ENCODE measurements around the gene CSTF1.
"Not testable (repeated sequence)": the region's sequence is repeated elsewhere in the genome, so short reads cannot be mapped to it uniquely, and the experiment has no call there.

Gene CSTF1

DNA sequence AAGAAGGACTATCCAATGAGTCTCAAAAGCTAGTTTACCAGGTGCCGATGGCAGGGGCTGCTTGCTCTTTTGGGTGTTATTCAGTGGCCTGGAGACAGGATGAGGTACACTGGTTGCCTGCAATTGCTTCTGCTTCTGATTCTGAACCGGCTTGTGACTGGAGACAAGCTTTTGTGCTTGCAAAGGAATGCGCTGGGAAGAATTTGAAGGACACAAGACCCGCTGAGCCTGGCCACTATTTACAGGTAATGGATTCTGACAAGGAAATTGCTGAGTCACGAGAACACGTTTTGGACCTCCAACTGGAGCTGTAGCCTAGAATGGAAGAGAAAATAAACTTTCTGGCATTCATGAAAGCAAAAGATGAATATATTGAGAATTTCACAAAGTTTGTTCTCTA lies 6.2 kb upstream of the CSTF1 start:
- H3K4me1 ChIP-seq (ENCODE audit: control insufficient read depth, low read length) = peaks cover 15% of the 10 kb centered on the region
- TF ChIP-seq, protein P1, sequence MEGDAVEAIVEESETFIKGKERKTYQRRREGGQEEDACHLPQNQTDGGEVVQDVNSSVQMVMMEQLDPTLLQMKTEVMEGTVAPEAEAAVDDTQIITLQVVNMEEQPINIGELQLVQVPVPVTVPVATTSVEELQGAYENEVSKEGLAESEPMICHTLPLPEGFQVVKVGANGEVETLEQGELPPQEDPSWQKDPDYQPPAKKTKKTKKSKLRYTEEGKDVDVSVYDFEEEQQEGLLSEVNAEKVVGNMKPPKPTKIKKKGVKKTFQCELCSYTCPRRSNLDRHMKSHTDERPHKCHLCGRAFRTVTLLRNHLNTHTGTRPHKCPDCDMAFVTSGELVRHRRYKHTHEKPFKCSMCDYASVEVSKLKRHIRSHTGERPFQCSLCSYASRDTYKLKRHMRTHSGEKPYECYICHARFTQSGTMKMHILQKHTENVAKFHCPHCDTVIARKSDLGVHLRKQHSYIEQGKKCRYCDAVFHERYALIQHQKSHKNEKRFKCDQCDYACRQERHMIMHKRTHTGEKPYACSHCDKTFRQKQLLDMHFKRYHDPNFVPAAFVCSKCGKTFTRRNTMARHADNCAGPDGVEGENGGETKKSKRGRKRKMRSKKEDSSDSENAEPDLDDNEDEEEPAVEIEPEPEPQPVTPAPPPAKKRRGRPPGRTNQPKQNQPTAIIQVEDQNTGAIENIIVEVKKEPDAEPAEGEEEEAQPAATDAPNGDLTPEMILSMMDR (IDR thresholded peaks at IDR 0.05; ENCODE audit: low read depth, low read length, poor library complexity, severe bottlenecking) = no peak
- TF ChIP-seq EZH2phosphoT487 (IDR thresholded peaks at IDR 0.05; ENCODE audit: borderline replicate concordance, low read length) = no peak
- 0 out of 2 replicates have a peak, but pooled peaks cover 3% of the 10 kb centered on the region for H3F3A ChIP-seq (ENCODE audit: control insufficient read depth, insufficient read depth)
- peaks cover 91% of the 10 kb centered on the region for H3K79me2 ChIP-seq (ENCODE audit: control insufficient read depth, low read length)
- no peak overlapping the region for H3K27ac ChIP-seq (ENCODE audit: low read depth, low read length)
- H3K4me2 ChIP-seq (ENCODE audit: low read length) = no peak overlapping the region
- H3K27me3 ChIP-seq (ENCODE audit: control insufficient read depth, low read length) = no peaks in the 10 kb centered on the region
- peaks cover 97% of the 10 kb centered on the region for H3K36me3 ChIP-seq (ENCODE audit: control insufficient read depth, low read length)
- 0 out of 2 replicates have a peak, but pooled peaks cover 3% of the 10 kb centered on the region for H4K20me1 ChIP-seq (ENCODE audit: control insufficient read depth, insufficient read depth, low read depth, low read length)
- no peaks in the 10 kb centered on the region for H3K9me2 ChIP-seq (replicated peaks; ENCODE audit: control insufficient read depth, low read length)
- H3K4me3 ChIP-seq (ENCODE audit: low read length) = no peak overlapping the region
- no peaks in the 10 kb centered on the region for H3K9me3 ChIP-seq (ENCODE audit: control insufficient read depth, insufficient read depth, low read length)

GRCh38 chr20:56388882-56389281 lies 3.6 kb upstream of the CSTF1 start:
- Histone ChIP-seq H3K4me2 (ENCODE audit: low read length) (peak overlapping the region; percentile 7; the same call in 1 of the 2 replicates), H3K9me3 (ENCODE audit: control insufficient read depth, insufficient read depth, low read length) (no peaks in the 10 kb centered on the region), H3K36me3 (ENCODE audit: control insufficient read depth, low read length) (peaks cover 89% of the 10 kb centered on the region), H3K27me3 (ENCODE audit: control insufficient read depth, low read length) (no peaks in the 10 kb centered on the region), H4K20me1 (ENCODE audit: control insufficient read depth, insufficient read depth, low read depth, low read length) (peaks cover 9% of the 10 kb centered on the region; the same call in 1 of the 2 replicates), H3F3A (ENCODE audit: control insufficient read depth, insufficient read depth) (0 out of 2 replicates have a peak, but pooled peaks cover 3% of the 10 kb centered on the region), H3K27ac (ENCODE audit: low read depth, low read length) (no peak overlapping the region), H3K4me3 (ENCODE audit: low read length) (no peak overlapping the region), H3K9me2 (replicated peaks; ENCODE audit: control insufficient read depth, low read length) (no peaks in the 10 kb centered on the region), H3K4me1 (ENCODE audit: control insufficient read depth, low read length) (peaks cover 22% of the 10 kb centered on the region), H3K79me2 (ENCODE audit: control insufficient read depth, low read length) (peaks cover 94% of the 10 kb centered on the region)
- TF ChIP-seq, protein P1 (IDR thresholded peaks at IDR 0.05; ENCODE audit: low read depth, low read length, poor library complexity, severe bottlenecking) = no peak
- no peak for TF ChIP-seq EZH2phosphoT487 (IDR thresholded peaks at IDR 0.05; ENCODE audit: borderline replicate concordance, low read length)

GRCh38 chr20:56389807-56390206 lies 2.6 kb upstream of the CSTF1 start:
- H3K4me1 ChIP-seq (ENCODE audit: control insufficient read depth, low read length) = peaks cover 31% of the 10 kb centered on the region
- H3K27me3 ChIP-seq (ENCODE audit: control insufficient read depth, low read length) = no peaks in the 10 kb centered on the region
- peaks cover 94% of the 10 kb centered on the region for H3K79me2 ChIP-seq (ENCODE audit: control insufficient read depth, low read length)
- H3K4me3 ChIP-seq (ENCODE audit: low read length) = no peak overlapping the region
- H3K9me3 ChIP-seq (ENCODE audit: control insufficient read depth, insufficient read depth, low read length) = no peaks in the 10 kb centered on the region
- H3K9me2 ChIP-seq (replicated peaks; ENCODE audit: control insufficient read depth, low read length) = no peaks in the 10 kb centered on the region
- no peak overlapping the region for H3K27ac ChIP-seq (ENCODE audit: low read depth, low read length)
- TF ChIP-seq, protein P1 (IDR thresholded peaks at IDR 0.05; ENCODE audit: low read depth, low read length, poor library complexity, severe bottlenecking) = no peak
- TF ChIP-seq EZH2phosphoT487 (IDR thresholded peaks at IDR 0.05; ENCODE audit: borderline replicate concordance, low read length) = no peak
- peaks cover 89% of the 10 kb centered on the region for H3K36me3 ChIP-seq (ENCODE audit: control insufficient read depth, low read length)
- peak overlapping the region; percentile 72 for H3K4me2 ChIP-seq (ENCODE audit: low read length)
- H3F3A ChIP-seq (ENCODE audit: control insufficient read depth, insufficient read depth) = 0 out of 2 replicates have a peak, but pooled peaks cover 3% of the 10 kb centered on the region
- peaks cover 9% of the 10 kb centered on the region; the same call in 1 of the 2 replicates for H4K20me1 ChIP-seq (ENCODE audit: control insufficient read depth, insufficient read depth, low read depth, low read length)

- peaks cover 95% of the 10 kb centered on the region for H3K79me2 ChIP-seq (ENCODE audit: control insufficient read depth, low read length)
- H3K36me3 ChIP-seq (ENCODE audit: control insufficient read depth, low read length) = peaks cover 89% of the 10 kb centered on the region
- not testable (repeated sequence) for H3K9me3 ChIP-seq (ENCODE audit: control insufficient read depth, insufficient read depth, low read length); H3F3A ChIP-seq (ENCODE audit: control insufficient read depth, insufficient read depth); H3K9me2 ChIP-seq (replicated peaks; ENCODE audit: control insufficient read depth, low read length); H3K27me3 ChIP-seq (ENCODE audit: control insufficient read depth, low read length); H4K20me1 ChIP-seq (ENCODE audit: control insufficient read depth, insufficient read depth, low read depth, low read length); H3K27ac ChIP-seq (ENCODE audit: low read depth, low read length)
- peaks cover 31% of the 10 kb centered on the region for H3K4me1 ChIP-seq (ENCODE audit: control insufficient read depth, low read length)
- H3K4me3 ChIP-seq (ENCODE audit: low read length) = peak overlapping the region; percentile 97
- peak overlapping the region; percentile 72 for H3K4me2 ChIP-seq (ENCODE audit: low read length)
Observed at GRCh38 chr20:56390396-56390795, 2.0 kb upstream of the CSTF1 start.

Data from DOHH2 (cell line).